Measurements from ENCODE around the gene KCNQ4. TPM values are rescaled to one million over a fixed set of nuclear protein-coding genes. Genes with fewer than 3 reads are reported as not detected.
A peak's percentile ranks its signal among the peaks of the same experiment; 100 is the strongest.

KCNQ4 gene
- total RNA-seq, 3 donors from 2014 or later: 0.32 to 1.3 (median 1.3) TPM

- TF ChIP-seq POLR2AphosphoS5 (IDR thresholded peaks at IDR 0.05) (no peak), CTCF (IDR thresholded peaks at IDR 0.05) (no peak), POLR2A (IDR thresholded peaks at IDR 0.05) (no peak)
Measured at GRCh38 chr1:40796939-40797667, 13.5 kb downstream of the KCNQ4 start.

DNA sequence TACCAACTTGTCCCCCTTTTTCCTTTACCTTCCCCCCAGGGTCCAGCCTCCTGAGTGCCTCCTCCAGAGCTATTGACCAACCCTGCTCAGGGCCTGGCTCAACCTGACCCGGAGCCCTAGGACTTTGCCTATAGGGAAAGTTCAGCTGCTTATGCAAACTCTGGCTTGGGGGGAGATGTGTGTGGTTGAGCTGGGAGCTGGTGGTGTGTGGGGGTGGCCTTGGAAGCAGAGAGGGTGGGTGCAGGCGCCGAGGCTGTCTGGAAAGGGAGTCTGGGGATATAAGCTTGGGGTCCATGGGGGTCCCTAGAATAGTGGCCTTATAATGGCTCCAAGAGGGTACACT is 14.1 kb downstream of the KCNQ4 start:
- Histone ChIP-seq H3K27me3 (no peaks in the 10 kb centered on the region), H3K36me3 (no peaks in the 10 kb centered on the region), H3K4me1 (peaks cover 0 to 5% of the 10 kb centered on the region in 2 donors), H3K27ac (no peak overlapping the region), H3K9me3 (no peaks in the 10 kb centered on the region), H3K4me3 (no peak overlapping the region)
- intact Hi-C loops (cut with DNase I; ENCODE audit: low total_unique reads): no loop called here
- no peak for DNase-seq (ENCODE audit: low spot score in 2 of 2)
- TF ChIP-seq POLR2AphosphoS5 (IDR thresholded peaks at IDR 0.05): no peak
- TF ChIP-seq CTCF (IDR thresholded peaks at IDR 0.05): no peak
- no peak for TF ChIP-seq POLR2A (IDR thresholded peaks at IDR 0.05)

More at GRCh38 chr1:40796939-40797667, 13.5 kb downstream of the KCNQ4 start:
- no peak for DNase-seq (ENCODE audit: low spot score in 2 of 2)
- H3K36me3 ChIP-seq: no peaks in the 10 kb centered on the region
- no peaks in the 10 kb centered on the region for H3K27me3 ChIP-seq
- H3K9me3 ChIP-seq: no peaks in the 10 kb centered on the region
- H3K4me3 ChIP-seq: no peak overlapping the region
- H3K27ac ChIP-seq: no peak overlapping the region
- peaks cover 0 to 5% of the 10 kb centered on the region in 2 donors for H3K4me1 ChIP-seq
- intact Hi-C loops (cut with DNase I; ENCODE audit: low total_unique reads): no loop called here

- H3K9me3 ChIP-seq: no peaks in the 10 kb centered on the region
- H3K27ac ChIP-seq: peak overlapping the region; percentile 21 to 72
- H3K36me3 ChIP-seq: no peaks in the 10 kb centered on the region
- no peaks in the 10 kb centered on the region for H3K27me3 ChIP-seq
- peaks cover 0 to 5% of the 10 kb centered on the region in 2 donors for H3K4me1 ChIP-seq
- intact Hi-C loops (cut with DNase I; ENCODE audit: low total_unique reads): no loop called here
- TF ChIP-seq POLR2A (IDR thresholded peaks at IDR 0.05): no peak
- TF ChIP-seq CTCF (IDR thresholded peaks at IDR 0.05): no peak
- no peak for TF ChIP-seq POLR2AphosphoS5 (IDR thresholded peaks at IDR 0.05)
- H3K4me3 ChIP-seq: no peak overlapping the region
- no peak for DNase-seq (ENCODE audit: low spot score in 2 of 2)
Measured at GRCh38 chr1:40798366-40799281, 15.0 kb downstream of the KCNQ4 start.

DNA sequence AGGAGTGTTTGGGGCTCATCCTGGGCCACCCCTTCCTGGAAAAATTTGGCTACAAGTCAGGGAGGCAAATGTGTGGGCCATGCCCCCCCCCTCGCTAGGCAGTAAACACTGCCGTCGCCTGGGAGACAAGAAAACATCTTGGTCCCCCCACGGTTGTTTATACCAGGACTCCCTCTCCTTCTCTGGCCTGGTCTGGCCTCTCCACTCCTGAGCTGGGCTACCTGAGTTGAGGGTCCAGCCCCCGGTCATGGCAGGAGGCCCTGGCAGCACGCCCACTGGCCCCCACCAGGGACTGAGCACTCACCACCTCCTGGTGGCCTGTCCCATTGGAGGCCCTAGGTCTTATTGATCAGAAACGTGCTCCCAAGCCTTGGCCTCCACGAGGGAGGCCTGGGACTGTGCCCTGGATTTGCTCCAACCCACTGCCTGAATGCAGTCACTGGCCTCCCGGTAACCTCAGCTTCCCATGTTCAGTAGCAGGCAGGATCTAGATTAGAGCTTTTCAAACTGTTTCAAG is 15.8 kb downstream of the KCNQ4 start:
- Histone ChIP-seq H3K27ac (peak overlapping the region; percentile 21 to 72), H3K36me3 (no peaks in the 10 kb centered on the region), H3K4me1 (peaks cover 0 to 5% of the 10 kb centered on the region in 2 donors), H3K4me3 (no peak overlapping the region), H3K27me3 (no peaks in the 10 kb centered on the region), H3K9me3 (no peaks in the 10 kb centered on the region)
- intact Hi-C loops (cut with DNase I; ENCODE audit: low total_unique reads): no loop called here
- TF ChIP-seq CTCF (IDR thresholded peaks at IDR 0.05) (no peak), POLR2AphosphoS5 (IDR thresholded peaks at IDR 0.05) (no peak), POLR2A (IDR thresholded peaks at IDR 0.05) (no peak)
- peak in 1 of 2 donors; percentile 33 for DNase-seq (ENCODE audit: low spot score in 2 of 2)

DNA sequence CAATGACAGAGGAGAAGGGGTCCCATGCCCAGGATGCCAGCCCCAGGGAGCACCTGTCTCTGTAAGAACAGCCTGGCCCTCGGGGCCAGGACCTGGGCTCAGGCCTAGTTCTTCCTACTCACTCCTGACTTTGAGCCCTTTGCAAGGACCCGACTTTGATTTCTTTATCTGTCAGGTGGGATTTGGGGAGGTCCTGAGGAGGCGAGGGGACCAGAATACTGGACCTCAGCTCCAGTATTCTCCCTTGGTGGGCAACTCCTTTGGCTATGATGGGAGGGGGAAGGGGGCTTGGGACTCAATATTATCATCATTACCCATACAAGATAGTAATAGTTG is 18.1 kb downstream of the KCNQ4 start:
- TF ChIP-seq POLR2A (IDR thresholded peaks at IDR 0.05) (no peak), POLR2AphosphoS5 (IDR thresholded peaks at IDR 0.05) (no peak), CTCF (IDR thresholded peaks at IDR 0.05) (no peak)
- intact Hi-C loops (cut with DNase I; ENCODE audit: low total_unique reads): no loop called here
- Histone ChIP-seq H3K9me3 (no peaks in the 10 kb centered on the region), H3K4me3 (peak overlapping the region; percentile 43 to 59 (median 53)), H3K4me1 (peaks cover 0 to 5% of the 10 kb centered on the region in 2 donors), H3K27me3 (no peaks in the 10 kb centered on the region), H3K36me3 (no peaks in the 10 kb centered on the region), H3K27ac (peak overlapping the region; percentile 66 to 85)
- no peak for DNase-seq (ENCODE audit: low spot score in 2 of 2)

Data from breast epithelium (tissue), 4 donors.